HG03135 (cell line): Measurements from ENCODE around the gene PRDX2.
"Not testable (repeated sequence)": the region's sequence is repeated elsewhere in the genome, so short reads cannot be mapped to it uniquely, and the experiment has no call there.

ENCODE experiments used
- ATAC-seq: cut with Tn5 transposase; IDR thresholded peaks from one replicate; pipeline ENCODE4 v1.9.1; 2021; ENCODE audit warnings: mild to moderate bottlenecking, moderate library complexity; ENCODE audit not compliant: unreplicated experiment

PRDX2 gene

DNA sequence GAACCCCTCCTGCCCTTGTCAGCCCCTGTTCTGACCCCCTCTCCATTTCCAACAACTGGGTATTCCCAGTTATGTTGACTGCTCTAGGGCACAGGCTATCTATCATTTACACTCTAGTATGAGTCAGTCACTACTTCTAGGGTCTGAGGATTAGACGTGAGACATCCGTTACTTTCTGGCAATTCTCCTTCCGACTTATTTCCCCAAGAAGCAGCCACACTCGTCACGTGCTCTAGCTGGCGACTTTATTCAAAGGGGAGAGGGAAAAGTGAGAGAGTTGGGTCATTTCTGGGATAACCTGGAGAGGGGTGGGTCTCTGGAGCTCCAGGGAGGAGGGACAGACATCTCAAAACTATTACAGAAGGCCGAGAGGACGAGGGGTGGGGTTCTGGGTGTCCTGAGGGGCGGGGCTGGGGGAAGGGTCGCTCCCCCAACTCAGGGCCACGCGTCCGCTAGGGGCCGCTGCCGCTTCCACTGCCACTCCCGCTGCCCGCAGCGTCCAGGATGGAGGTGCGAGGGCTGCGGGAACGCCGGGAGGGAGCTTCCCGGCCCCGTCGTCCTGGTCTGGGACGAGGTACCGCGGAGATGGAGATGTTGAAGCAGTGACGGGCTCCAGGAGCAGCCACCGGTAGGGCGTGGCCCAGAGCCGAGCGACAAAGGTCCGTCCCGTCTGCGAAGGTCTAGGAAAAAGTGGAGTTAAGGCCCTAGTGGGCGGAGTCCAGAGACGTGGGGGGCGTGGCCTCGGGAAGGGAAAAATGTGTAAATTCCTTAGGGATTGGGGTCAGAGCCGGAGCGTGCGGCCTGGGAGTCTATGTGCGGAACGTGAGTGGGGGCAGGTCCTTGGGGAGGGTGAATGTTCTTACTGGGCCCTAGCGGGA is 23.9 kb upstream of the PRDX2 start:
- no peak for ATAC-seq

DNA sequence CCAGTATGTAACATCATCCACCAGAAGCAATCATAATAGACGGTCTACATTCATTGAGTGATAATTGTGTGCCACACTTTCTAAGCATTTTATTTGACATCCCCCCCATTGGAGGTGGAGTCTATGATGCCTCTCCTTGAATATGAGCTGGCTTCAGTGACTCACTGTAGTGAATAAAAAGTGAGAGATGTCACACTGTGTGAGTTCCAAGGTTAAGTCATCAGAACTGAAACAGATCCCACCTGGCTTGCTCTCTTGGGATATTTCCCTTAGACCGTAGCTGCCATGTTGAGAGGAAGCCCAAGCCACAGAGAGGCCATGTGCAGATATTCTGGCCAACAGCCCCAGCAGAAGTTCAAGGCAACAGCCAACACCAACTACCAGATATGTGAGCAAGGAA is 20.2 kb upstream of the PRDX2 start:
- ATAC-seq: no peak

DNA sequence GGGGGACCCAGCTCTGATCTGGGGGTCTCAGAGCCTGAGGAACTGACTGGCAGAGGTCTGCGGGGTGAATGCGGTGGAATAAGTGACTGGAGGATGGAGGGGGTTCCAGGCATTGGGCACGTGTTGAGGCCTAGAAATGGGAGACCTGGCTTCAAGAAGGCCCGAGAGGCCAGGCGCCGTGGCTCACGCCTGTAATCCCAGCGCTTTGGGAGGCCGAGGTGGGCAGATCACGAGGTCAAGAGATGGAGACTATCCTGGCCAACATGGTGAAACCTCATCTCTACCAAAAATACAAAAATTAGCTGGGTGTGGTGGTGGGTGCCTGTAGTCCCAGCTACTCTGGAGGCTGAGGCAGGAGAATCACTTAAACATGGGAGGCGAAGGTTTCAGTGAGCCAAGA is 16.2 kb upstream of the PRDX2 start:
- ATAC-seq: not testable (repeated sequence)

DNA sequence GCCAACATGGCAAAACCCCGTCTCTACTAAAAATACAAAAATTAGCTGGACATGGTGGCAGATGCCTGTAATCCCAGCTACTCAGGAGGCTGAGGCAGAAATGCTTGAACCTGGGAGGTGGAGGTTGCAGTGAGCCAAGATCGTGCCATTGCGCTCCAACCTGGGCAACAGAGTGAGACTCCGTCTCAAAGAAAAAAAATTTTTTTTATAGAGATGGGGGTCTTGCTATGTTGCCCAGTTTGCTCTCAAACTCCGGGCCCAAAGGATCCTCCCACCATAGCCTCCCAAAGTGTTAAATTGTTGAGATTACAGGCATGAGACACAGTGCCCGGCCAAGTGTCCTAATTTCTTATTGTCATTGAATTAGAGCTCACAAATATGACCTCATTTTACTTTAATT is 15.6 kb upstream of the PRDX2 start:
- not testable (repeated sequence) for ATAC-seq

DNA sequence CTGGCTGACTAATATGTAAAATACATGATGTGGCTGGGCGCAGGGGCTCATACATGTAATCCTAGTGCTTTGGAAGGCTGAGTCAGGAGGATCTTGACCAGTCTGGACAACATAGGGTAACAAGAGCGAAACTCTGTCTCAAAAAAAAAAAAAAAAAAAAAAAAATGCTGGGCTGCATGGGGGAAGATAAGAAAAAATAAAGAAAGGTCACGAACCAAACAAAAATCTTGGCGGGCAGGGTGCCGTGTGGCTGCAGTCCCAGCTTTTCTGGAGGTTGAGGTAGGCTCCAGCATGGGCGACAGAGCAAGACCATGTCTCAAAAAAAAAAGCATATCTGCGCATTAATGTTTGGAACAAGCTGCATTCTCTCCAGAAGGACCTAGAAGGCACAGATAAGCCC is 13.5 kb upstream of the PRDX2 start:
- ATAC-seq: no peak

DNA sequence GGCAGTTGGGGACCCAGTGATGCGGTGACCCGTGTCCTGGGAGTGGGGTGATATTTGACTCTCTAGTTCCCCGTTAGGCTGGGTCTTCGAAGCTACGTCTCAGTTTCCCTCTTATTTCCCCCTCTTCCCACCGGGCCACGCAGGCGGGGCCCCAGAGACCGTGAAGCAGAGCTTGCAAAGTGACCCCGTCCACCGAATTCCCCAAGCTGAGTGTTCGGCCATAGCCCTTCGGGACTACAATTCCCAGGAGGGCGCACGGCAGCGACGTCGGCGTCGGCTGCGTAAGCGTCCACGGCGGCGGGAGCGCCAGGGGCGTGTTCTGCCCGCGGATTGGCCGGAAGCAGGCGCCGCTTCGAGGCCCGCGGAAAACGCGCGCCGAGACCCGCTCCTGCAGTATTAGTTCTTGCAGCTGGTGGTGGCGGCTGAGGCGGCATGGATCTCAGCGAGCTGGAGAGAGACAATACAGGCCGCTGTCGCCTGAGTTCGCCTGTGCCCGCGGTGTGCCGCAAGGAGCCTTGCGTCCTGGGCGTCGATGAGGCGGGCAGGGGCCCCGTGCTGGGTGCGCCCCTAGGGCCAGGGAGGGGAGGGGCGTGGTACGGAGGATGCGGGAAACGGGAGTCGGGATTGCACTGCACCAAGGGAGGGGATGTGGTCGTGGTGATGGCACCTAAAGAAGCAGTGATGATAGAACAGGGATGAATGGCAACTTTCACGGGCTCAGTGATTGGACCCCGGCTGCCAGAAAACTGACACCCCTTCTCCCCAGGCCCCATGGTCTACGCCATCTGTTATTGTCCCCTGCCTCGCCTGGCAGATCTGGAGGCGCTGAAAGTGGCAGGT is 4.9 kb upstream of the PRDX2 start, which contains the start of gene RNASEH2A:
Gene RNASEH2A, plus strand, starts transcription at position 343 of the 840 bp plus-strand sequence. Its CDS starts 90 bp downstream, at position 433.
- peak; percentile 75 for ATAC-seq

DNA sequence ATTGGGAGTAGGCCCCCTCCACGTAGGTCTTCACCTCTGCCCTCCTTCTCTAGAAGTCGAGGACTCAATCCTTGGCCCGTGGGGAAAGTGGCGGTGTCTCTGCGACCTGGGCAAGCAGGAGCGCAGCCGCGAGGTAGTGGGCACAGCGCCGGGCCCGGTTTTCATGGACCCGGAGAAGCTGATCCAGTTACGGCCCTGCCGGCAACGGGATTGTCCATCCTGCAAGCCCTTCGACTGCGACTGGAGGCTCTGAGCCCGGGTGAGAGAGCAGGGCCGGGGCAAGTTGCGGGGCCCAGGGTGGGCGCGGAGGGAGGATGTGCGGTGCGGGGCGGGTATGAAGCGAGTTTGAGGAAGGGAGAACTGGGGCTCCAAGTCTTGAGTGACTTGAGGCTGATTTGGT is 2.5 kb upstream of the PRDX2 start:
- no peak for ATAC-seq

DNA sequence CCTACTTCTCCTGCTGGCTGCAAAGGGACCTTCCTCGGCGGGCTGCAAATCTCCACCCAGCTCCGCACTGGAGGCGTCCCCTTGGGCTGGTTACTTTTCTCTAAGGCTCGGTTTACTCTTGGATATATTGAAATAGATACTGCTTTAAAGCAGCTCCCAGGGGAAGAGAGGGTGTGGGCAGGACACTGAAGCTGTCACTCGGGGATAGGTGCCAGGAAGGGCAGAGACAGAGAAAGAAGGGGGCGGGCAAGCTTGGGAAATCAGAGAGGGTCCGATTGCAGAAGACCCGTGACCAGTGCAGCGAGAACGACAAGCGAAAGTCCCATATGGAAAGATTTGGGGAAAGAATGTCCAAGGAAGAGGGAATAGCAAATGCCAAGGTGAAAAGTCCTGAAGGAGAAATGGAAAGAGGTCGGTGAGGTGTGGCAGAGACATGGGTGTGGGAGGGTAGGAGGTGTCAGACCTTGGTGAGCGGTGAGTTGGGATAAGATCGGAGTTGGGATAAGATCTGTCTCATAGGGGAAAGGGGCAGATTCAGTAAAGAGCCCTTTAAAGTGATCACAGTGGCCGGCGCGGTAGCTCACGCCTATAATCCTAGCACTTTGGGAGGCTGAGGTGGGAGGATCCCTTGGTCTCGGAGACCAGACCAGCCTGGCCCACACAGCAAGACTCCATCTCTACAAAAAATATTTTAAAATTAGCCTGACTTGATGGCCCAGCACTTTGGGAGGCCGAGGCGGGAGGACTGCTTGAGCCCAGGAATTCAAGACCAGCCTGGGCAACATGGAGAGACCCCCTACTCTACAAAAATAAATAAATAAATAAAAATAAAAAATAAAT is 887 bp upstream of the PRDX2 start:
- no peak for ATAC-seq

DNA sequence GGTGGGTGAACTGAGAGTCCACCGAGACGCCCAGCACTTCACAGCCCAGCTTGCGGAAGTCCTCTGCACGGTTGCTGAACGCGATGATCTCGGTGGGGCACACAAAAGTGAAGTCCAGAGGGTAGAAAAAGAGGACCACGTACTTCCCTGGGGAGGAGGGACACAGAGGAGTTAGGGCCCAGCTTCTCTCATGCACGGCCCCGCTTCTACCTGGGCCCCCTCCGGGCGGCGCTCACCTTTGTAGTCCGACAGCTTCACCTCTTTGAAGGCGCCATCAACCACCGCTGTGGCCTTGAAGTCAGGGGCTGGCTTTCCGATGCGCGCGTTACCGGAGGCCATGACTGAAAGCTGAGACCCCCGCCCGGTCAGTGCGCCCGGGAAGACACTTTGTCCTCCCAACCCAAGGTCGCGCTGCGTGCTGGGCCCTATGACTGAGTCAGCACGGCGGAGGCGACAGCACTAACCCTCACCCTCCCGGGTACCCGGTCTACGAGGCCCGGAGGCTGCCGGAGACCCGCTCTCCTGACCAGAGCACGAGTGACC is 606 bp downstream of the PRDX2 start:
- ATAC-seq: no peak

DNA sequence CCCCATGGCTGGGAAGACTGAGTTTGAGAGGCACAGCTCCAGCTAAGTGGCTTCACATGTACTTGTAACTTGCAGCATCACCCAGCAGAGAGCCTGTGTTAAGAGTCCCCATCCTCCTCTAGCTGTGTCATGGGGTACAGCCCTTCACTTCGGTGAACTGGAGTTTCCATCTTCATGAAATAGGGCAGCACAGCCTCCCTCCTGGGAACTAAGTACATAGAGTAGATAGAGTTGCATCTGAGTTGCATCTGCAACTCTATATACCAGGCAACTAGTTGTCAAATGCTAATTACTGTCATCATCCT is 1.2 kb downstream of the PRDX2 start:
- ATAC-seq: no peak

DNA sequence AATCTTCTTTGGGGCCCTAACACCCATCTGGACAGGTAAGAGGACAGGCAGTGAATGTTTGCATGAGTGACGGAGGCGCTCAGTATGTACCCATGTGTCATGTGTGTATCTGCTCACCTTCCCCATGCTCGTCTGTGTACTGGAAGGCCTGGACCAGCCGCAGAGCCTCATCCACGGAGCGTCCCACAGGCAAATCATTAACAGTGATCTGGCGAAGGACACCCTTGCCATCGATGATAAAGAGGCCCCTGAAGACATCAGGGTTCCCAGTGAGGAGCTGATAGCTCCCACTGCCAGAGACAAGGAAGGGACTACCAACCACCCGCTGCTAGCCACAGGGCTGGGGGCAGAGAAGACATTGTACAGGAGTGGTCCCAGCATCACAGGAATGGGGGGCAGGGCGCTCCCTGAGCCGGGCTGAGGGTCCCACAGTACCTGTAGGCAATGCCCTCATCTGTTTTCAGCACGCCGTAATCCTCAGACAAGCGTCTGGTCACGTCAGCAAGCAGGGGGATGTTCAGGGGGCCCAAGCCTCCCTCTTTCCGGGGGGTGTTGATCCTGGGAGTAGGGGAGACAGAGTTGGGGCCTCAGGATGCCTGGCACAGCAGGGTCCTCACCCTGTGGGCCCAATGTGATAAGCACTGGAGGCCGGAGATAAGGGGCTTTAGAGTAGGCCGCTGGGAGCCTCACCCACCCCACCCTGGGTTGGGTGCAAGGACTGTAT is 1.7 kb downstream of the PRDX2 start:
- no peak for ATAC-seq

DNA sequence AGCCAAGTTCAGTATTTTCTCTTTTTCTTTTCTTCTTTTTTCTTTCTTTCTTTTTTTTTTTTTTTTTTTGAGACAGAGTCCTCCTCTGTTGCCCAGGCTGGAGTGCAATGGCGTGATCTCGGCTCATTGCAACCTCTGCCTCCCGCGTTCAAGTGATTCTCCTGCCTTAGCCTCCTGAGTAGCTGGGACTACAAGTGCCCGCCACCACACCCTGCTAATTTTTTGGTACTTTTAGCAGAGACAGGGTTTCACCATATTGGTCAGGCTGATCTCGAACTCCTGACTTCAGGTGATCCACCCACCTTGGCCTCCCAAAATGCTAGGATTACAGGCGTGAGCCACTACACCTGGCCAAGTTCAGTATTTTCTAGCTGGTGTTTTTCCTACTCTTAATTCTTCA is 4.0 kb downstream of the PRDX2 start:
- ATAC-seq: not testable (repeated sequence)

DNA sequence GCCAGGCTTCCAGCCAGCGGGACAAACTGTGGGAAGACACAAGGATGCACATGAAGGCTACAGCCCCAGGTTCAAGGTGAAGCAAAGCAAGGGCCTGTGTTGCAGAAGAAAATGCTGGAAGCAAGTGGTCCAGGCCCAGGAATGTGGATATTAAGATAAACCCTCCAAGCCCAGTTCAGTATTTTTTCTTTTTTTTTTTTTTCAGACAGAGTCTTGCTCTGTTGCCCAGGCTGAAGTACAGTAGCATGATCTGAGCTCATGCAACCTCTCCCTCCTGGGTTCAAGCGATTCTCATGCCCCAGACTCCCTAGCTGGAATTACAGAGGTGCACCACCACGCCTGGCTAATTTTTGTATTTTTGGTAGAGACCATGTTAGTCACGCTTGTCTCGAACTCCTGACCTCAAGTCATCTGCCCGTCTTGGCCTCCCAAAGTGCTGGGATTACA is 4.4 kb downstream of the PRDX2 start:
- ATAC-seq: no peak

DNA sequence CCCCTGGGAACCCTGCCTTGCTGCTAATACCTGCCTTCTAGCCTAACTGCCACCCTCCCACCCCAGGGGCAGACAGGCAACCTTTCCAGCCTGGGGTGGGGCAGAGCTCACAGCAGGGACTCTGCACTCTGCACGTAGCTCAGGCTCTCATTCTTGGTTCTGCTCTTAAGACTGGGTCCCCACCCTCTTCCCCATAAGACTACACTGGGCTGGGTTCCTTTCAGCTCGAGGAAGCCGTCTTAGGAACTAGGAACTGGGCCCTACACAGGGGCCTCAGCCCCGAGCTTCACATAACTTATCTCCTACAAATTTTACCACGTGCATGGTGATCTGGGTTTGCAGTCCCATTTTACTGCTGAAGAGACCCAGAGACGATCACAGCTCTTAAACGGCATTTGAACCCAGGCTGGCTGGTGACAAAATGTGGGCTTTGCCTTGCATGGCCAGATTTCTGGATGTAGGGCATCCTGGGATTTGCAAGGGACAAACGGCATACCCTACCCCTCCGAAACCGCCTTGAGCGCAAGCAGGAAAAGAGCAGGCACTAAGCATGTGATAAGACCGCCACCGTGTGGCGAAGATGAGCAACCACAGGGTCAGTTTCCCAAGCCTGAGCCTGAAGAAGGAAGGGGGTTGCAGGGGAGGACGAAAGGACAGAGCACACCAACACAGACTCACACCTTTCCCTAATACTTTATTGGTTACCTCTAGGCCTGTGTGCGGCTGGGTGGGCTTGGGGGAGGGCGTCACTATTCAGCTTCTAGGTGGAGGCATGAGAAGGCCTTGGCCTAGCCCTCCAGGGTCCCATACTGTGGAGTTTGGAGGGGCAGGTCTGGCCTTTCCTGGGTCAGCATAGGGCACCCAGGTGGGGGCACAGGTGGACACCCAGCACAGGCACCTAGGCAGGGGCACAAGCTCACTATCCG is 5.2 kb downstream of the PRDX2 start:
- ATAC-seq: no peak

DNA sequence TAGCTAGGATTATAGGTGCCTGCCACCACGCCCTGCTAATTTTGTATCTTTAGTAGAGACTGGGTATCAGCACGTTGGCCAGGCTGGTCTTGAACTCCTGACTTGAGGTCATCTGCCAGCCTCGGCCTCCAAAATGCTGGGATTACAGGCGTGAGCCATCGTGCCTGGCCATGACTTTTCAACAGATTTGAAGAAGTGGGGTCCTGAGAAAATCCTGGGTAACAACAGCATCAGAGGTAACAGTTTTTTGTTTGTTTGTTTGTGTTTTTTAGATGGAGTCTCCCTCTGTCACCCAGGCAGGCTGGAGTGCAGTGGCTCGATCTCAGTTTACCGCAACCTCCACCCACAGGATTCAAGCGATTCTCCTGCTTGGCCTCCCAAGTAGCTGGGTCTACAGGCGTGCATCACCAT is 6.6 kb downstream of the PRDX2 start:
- no peak for ATAC-seq

DNA sequence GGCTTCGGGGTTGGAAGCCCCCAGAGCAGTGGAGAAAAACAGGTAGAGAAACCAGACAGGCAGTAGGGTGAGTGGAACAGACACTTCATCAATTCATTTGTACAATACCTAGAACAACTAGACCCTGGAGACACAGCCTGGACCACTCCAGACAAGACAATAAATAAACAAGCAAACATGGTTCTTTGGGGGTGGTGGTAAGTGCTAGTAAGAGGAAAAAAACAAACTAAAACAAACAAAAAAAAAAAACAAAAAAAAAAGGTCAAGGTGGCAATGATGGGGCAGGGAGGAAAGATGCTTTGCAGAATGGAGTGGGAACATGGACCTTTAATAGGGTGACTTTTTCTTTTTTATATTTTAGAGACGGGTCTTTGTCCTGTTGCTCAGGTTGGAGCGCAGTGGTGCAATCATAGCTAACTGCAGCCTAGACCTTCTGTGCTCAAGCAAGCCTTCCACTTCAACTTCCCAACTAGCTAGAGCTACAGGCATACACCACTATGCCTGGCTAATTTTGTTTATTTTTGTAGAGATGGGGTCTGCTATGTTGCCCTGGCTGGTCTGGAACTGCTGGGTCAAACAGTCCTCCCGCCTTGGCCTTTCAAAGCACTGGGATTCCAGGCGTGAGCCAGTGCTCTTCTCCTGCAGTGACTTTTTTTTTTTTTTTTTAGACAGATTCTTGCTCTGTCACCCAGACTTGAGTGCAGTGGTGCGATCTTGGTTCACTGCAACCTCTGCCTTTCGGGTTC is 7.2 kb downstream of the PRDX2 start:
- no peak for ATAC-seq

DNA sequence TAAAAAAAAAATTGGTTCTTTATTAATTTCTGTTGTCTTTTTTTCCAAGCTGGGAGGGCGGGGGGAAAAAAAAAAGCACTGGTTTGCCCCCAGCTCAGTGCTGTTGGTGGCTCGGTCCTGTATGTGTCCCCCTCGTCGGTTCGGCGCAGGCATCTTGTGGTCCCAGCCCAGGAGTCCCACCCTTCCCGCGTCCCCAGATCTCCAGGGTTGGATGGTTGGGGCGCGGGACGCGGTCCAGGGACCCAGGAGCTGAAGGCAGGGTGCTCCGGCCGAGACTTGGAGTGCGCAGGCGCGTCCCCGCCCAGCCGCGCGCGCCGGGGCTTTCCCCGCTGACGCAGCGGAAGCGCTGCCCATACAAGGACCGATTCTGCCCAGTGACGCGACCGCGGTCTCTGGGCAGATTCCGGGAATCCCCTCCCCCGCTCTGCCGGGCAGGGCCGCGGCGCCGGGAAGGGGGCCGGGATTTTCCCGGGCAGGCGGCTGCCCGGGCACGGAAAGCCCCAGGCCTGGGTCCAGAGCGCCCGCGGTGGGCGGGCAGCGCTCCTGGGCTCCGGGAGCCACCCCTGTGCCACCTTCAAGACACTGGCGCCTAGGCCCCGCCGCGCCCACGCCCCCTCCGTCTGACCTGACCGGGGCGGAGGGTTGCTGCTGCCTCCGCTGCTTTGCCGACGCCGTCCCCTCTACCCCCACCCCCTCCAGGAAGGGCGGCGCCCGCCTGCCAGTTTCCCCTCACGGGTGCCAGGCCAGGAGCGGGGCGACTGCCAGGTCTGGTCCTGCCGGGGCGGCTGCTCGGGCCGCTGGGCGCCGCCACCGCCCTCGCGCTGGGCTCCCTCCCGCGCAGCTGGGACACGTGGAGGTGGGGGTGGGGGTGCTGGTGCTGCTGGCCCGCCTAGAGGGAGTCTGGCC is 8.1 kb downstream of the PRDX2 start:
- ATAC-seq: peak; percentile 21
